Fibroblast of lung (primary cell): ENCODE data around the gene FOXC1. TPM values are rescaled to one million over a fixed set of nuclear protein-coding genes. Genes with fewer than 3 reads are reported as not detected.

Source experiments
- DNase-seq, 2 donors: peaks; one replicate each; pipeline versions ENCODE4 v3.0.0 to v3.0.0-alpha.2; 2010; ENCODE audit warnings: low read depth in 2 of 2
- H2AFZ ChIP-seq: 2 replicates; pipeline ENCODE4 v1.5.1; 2012; ENCODE audit warnings: low read length, control low read depth, inconsistent platforms
- H3K27ac ChIP-seq: 2 replicates; pipeline ENCODE4 v1.5.1; 2011; ENCODE audit warnings: low read length, control low read depth; ENCODE audit not compliant: insufficient read depth
- H3K27me3 ChIP-seq: 2 replicates; pipeline ENCODE4 v1.5.1; 2011; ENCODE audit warnings: mild to moderate bottlenecking, low read length; ENCODE audit not compliant: control insufficient read depth, insufficient read depth
- H3K36me3 ChIP-seq: 2 replicates; pipeline ENCODE4 v1.5.1; 2011; ENCODE audit warnings: low read length; ENCODE audit not compliant: control insufficient read depth, insufficient read depth
- H3K4me1 ChIP-seq: 2 replicates; pipeline ENCODE4 v1.5.1; 2011; ENCODE audit warnings: low read length; ENCODE audit not compliant: control insufficient read depth, insufficient read depth; ENCODE audit errors: extremely low read depth
- H3K4me2 ChIP-seq: 2 replicates; pipeline ENCODE4 v1.5.1; 2011; ENCODE audit warnings: low read length, control low read depth; ENCODE audit not compliant: insufficient read depth; ENCODE audit errors: extremely low read depth
- H3K4me3 ChIP-seq, 4 experiments: fragments of 200-600 bp in 1 of 4; sonication (generic) in 1 of 4; replicated peaks in 1 of 4; 2 replicates each; pipeline ENCODE4 v1.5.1; 2011 to 2016; ENCODE audit warnings: low read length in 4 of 4, low read depth in 3 of 4, mild to moderate bottlenecking in 3 of 4, control low read depth in 2 of 4, inconsistent platforms in 1 of 4, mixed read lengths in 1 of 4; ENCODE audit not compliant: insufficient read depth in 1 of 4; ENCODE audit errors: control extremely low read depth in 1 of 4
- H3K79me2 ChIP-seq: 2 replicates; pipeline ENCODE4 v1.5.1; 2012; ENCODE audit warnings: mild to moderate bottlenecking, low read length, inconsistent platforms; ENCODE audit not compliant: control insufficient read depth, insufficient read depth
- H3K9ac ChIP-seq: 2 replicates; pipeline ENCODE4 v1.5.1; 2011; ENCODE audit warnings: mild to moderate bottlenecking, low read length, control low read depth; ENCODE audit not compliant: insufficient read depth
- H3K9me3 ChIP-seq: 2 replicates; pipeline ENCODE4 v1.5.1; 2012; ENCODE audit warnings: low read depth, low read length; ENCODE audit not compliant: control insufficient read depth, insufficient read depth
- H4K20me1 ChIP-seq: 2 replicates; pipeline ENCODE4 v1.5.1; 2011; ENCODE audit warnings: low read length; ENCODE audit not compliant: control insufficient read depth, insufficient read depth; ENCODE audit errors: extremely low read depth
- EZH2 ChIP-seq: IDR thresholded peaks from 2 replicates; pipeline ENCODE4 v1.5.1; 2012; ENCODE audit warnings: low read length, control low read depth, mild to moderate bottlenecking; ENCODE audit errors: missing control alignments
- polyA plus RNA-seq, 2 donors: library from polyadenylated mRNA; depleted of rRNA in 1 of 2; stranded (reverse) in 1 of 2; unstranded in 1 of 2; fragments of >200 nt; gene quantifications; 2 replicates each; pipeline ENCODE4 v1.2.1, GENCODE V29; 2011 to 2012; ENCODE audit warnings: missing spikeins in 1 of 2
- total RNA-seq: library from RNA; depleted of rRNA; stranded (reverse); fragments of >200 nt; gene quantifications from 2 replicates; pipeline ENCODE4 v1.2.1, GENCODE V29; 2014
- TF ChIP-seq, protein P1 (sequence below), 2 donors: IDR thresholded peaks in 1 of 2; conservative IDR thresholded peaks in 1 of 2; 1 replicate in 1 of 2; 2 replicates in 1 of 2; pipeline ENCODE4 v1.5.1; 2011 to 2012; ENCODE audit warnings: low read length in 2 of 2, control low read depth in 1 of 2, inconsistent platforms in 1 of 2, low read depth in 1 of 2, mild to moderate bottlenecking in 1 of 2

The FOXC1 gene
- total and polyA plus RNA-seq, 2 donors (not counting 1 experiment from before 2014, with no cell fraction given): 0.66 to 2.3 TPM

GRCh38 chr6:1562171-1562955 lies 47.4 kb upstream of the FOXC1 start:
- no peak for DNase-seq
- H3K27me3 ChIP-seq: peaks cover 3% of the 10 kb centered on the region
- no peaks in the 10 kb centered on the region for H3K36me3 ChIP-seq
- H3K4me1 ChIP-seq: no peaks in the 10 kb centered on the region
- no peaks in the 10 kb centered on the region for H4K20me1 ChIP-seq
- H3K27ac ChIP-seq: no peak overlapping the region
- no peaks in the 10 kb centered on the region for H3K79me2 ChIP-seq
- H3K9ac ChIP-seq: no peak overlapping the region
- TF ChIP-seq, protein P1, sequence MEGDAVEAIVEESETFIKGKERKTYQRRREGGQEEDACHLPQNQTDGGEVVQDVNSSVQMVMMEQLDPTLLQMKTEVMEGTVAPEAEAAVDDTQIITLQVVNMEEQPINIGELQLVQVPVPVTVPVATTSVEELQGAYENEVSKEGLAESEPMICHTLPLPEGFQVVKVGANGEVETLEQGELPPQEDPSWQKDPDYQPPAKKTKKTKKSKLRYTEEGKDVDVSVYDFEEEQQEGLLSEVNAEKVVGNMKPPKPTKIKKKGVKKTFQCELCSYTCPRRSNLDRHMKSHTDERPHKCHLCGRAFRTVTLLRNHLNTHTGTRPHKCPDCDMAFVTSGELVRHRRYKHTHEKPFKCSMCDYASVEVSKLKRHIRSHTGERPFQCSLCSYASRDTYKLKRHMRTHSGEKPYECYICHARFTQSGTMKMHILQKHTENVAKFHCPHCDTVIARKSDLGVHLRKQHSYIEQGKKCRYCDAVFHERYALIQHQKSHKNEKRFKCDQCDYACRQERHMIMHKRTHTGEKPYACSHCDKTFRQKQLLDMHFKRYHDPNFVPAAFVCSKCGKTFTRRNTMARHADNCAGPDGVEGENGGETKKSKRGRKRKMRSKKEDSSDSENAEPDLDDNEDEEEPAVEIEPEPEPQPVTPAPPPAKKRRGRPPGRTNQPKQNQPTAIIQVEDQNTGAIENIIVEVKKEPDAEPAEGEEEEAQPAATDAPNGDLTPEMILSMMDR (conservative IDR thresholded peaks at IDR 0.05 in 1 of 2, IDR thresholded peaks at IDR 0.05 in 1 of 2; ENCODE audit: low read depth in 1 of 2, low read length in 2 of 2): no peak
- no peak for TF ChIP-seq EZH2
- H3K9me3 ChIP-seq: no peaks in the 10 kb centered on the region
- no peak overlapping the region for H3K4me3 ChIP-seq
- no peak overlapping the region for H2AFZ ChIP-seq
- H3K4me2 ChIP-seq: no peak overlapping the region

DNA sequence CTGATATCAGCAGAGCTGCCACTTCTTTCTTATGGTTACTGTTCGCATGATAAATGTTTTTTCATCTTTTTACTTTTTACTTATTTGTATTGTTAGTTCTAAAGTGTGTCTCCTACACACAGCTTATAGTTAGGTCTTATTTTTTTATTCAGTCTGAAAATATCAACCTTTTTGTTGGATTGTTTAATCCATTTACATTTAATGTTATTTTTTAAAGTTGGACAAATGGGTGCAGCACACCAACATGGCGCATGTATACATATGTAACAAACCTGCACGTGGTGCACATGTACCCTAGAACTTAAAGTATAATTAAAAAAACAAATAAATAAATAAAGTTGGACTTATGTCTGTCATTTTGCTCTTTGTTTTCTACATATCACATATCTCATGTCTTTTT lies 40.3 kb upstream of the FOXC1 start:
- Histone ChIP-seq H4K20me1 (no peaks in the 10 kb centered on the region), H3K4me2 (no peak overlapping the region), H3K4me1 (no peaks in the 10 kb centered on the region), H3K9me3 (no peaks in the 10 kb centered on the region), H3K4me3 (no peak overlapping the region), H3K36me3 (no peaks in the 10 kb centered on the region), H3K27me3 (peaks cover 6% of the 10 kb centered on the region), H3K9ac (no peak overlapping the region), H3K79me2 (no peaks in the 10 kb centered on the region), H2AFZ (no peak overlapping the region), H3K27ac (no peak overlapping the region)
- no peak for DNase-seq
- no peak for TF ChIP-seq EZH2
- TF ChIP-seq, protein P1 (conservative IDR thresholded peaks at IDR 0.05 in 1 of 2, IDR thresholded peaks at IDR 0.05 in 1 of 2; ENCODE audit: low read depth in 1 of 2, low read length in 2 of 2): no peak

- Histone ChIP-seq H3K9ac (no peak overlapping the region), H3K4me2 (no peak overlapping the region), H3K79me2 (no peaks in the 10 kb centered on the region), H3K4me1 (peaks cover 2% of the 10 kb centered on the region), H3K27me3 (peaks cover 6% of the 10 kb centered on the region), H3K27ac (no peak overlapping the region), H3K9me3 (no peaks in the 10 kb centered on the region), H3K4me3 (no peak overlapping the region), H3K36me3 (no peaks in the 10 kb centered on the region), H4K20me1 (no peaks in the 10 kb centered on the region), H2AFZ (no peak overlapping the region)
- DNase-seq: no peak
- TF ChIP-seq, protein P1 (conservative IDR thresholded peaks at IDR 0.05 in 1 of 2, IDR thresholded peaks at IDR 0.05 in 1 of 2; ENCODE audit: low read depth in 1 of 2, low read length in 2 of 2): no peak
- no peak for TF ChIP-seq EZH2
These were observed 38.9 kb upstream of the FOXC1 start for GRCh38 chr6:1570848-1571247.
